CD4-positive, alpha-beta T cell treated with Interleukin-1 beta for 1 hour (primary cell): ENCODE data around the gene ZBTB32.
"Not testable (repeated sequence)": the region's sequence is repeated elsewhere in the genome, so short reads cannot be mapped to it uniquely, and the experiment has no call there.

Source experiments
- DNase-seq, 2 donors: peaks; one replicate each; pipeline ENCODE4 v3.0.0-alpha.2; 2020 to 2022

The ZBTB32 gene, protein sequence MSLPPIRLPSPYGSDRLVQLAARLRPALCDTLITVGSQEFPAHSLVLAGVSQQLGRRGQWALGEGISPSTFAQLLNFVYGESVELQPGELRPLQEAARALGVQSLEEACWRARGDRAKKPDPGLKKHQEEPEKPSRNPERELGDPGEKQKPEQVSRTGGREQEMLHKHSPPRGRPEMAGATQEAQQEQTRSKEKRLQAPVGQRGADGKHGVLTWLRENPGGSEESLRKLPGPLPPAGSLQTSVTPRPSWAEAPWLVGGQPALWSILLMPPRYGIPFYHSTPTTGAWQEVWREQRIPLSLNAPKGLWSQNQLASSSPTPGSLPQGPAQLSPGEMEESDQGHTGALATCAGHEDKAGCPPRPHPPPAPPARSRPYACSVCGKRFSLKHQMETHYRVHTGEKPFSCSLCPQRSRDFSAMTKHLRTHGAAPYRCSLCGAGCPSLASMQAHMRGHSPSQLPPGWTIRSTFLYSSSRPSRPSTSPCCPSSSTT

DNA sequence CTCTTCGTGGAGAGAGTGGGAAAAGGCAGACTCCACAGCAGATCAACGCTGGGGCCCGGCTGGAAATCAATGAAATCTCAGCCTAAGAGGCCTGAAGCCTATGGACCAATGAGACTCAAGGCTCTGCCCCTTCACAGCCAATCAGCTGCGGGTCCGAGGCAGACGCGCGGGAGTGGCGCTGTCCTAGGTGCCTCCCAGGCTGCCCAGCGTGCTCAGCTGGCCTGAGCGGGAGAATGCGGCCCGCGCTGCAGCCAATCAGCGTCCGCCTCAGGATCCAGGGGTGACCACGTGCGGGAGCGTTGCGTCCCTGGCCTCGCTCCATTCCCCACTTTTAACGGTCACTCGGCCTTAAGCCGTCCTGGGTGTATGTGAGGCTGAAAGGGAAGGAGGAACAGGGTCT is at the start of gene ZBTB32:
TSS of gene ZBTB32 (plus strand) at position 341 of the 400 bp plus-strand sequence. CDS start 10,069 bp downstream, outside the sequence.
- no peak for DNase-seq

DNA sequence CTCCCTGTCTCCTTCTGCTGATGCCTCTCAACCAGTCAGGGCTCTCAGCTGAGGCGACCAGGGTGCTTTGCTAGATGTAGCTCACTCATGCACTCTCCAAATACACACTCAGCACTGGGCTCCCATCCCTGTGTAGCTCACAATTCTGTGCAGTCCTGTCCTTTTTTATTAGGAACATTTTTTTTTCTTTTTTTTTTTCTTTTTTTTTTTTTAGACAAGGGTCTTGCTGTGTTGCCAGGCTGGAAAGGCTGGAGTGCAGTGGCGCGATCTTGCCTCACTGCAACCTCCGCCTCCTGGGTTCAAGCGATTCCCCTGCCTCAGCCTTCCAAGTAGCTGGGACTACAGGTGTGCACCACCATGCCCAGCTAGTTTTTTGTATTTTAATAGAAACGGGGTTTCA is 49.5 kb upstream of the ZBTB32 start:
- DNase-seq = not testable (repeated sequence)

DNA sequence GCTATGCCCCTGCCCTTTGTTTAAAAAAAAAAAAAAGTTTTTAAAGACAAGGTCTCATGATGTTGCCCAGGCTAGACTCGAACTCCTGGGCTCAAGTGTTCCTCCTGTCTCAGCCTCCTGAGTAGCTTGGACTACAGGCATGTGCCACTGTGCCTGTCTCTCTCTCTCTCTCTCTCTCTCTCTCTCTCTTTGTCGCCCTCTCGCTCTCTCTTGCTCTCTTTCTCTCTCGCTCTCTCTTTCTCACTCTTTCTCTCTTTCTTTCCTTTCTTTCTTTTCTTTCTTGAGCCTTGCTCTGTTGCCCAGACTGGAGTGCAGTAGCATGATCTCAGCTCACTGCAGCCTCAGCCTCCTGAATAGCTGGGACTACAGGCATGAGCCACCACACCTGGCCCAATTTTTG is 48.8 kb upstream of the ZBTB32 start:
- DNase-seq = no peak

DNA sequence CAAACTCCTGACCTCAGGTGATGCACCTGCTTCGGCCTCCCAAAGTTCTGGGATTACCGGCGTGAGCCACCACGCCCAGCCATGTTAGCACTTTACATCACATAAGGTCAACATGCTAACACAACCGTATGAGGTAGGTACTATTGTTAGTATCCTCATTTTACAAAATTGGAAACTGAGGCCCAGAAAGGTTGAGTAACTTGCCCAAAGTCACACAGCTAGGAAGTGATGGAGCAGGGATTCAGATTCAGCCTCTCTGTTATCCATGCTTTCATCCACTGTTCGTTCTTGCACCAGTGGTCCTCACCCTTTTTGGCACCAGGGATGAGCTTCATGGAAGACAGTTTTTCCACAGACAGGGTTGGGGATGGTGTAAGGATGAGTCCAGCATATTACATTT is 47.7 kb upstream of the ZBTB32 start:
- DNase-seq = no peak

DNA sequence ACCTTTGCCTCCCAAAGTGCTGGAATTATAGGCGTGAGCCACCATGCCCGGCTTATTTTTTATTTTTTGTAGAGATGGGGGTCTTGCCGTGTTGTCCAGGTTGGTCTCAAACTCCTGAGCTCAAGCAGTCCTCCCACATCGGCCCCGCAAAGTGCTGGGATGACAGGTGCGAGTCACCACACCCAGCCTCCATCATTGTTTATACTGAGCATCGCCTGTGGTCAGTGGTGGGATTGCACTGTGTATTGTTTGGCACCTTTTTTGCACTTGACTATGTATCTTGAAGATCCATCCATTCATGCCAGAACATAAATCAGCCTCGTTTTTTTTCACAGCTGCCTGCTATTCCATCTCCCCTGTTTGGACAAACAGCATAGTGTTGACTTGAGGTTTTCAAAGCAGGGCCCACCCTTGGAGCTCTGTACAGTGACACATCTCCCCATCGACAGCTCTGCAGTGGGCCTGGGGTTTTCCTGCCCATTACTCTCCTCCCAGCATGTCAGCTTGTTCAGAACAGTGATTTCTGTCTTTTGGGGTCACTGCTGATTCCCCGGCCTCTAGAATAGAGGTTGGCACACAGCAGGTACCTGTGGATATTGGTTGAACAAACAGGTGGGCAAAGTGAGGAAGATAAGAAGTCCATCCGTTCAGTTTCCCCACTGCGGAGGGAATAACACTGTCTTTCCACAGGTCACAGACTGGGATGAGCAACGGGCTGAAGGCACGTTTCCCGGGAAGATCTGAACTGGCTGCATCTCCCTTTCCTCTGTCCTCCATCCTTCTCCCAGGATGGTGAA is 46.3 kb upstream of the ZBTB32 start:
- no peak for DNase-seq

DNA sequence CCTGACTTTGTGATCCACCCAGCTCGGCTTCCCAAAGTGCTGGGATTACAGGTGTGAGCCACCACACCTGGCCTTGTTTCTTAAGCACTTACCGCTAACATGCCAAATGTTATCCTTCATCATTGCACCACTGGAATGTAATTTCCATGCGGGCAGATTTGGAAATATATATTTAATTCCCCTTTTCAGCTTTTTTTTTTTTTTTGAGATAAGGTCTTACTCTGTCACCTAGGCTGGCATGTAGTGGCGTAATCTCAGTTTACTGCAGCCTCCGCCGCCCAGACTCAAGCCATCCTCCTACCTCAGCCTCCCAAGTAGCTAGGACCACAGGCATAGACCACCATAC is 42.4 kb upstream of the ZBTB32 start:
- no peak for DNase-seq

DNA sequence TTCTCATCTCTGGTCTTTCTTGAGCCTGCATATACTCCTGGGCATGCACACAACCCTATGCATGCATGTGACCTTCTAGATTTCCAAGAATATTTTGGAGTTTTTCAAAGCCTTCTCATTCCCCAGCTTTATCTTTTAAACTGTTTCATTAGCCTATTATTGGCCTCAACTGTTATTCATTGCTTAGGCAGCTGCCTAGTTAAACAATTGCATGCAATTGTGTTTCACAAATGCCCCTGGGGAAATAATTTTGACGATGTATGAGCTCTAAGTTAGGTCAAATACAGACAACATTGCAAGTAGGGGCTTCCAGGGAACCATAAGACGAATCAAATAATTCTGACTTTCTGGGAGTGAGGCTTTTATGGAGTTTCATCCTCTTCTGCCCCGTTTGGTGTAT is 40.4 kb upstream of the ZBTB32 start:
- no peak for DNase-seq

DNA sequence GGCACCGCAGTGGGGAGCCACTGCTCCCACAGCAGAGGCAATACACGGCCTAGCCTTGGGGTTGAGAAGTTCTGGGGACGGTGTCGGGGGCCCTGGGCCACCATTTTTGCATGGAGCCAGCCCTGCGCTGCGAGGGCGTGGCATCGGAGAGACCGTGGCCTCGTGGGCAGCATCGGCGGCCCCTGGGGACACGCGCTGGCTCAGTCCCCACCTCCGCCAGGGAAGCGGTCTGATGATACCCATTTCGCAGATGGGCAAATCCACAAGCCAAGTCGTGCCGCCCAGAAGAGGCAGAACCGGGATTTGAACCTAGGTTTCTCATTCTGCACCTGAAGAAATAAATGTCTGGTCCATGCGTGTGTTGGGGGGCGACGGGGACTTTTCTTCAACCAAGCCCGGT is 39.2 kb upstream of the ZBTB32 start:
- no peak for DNase-seq

DNA sequence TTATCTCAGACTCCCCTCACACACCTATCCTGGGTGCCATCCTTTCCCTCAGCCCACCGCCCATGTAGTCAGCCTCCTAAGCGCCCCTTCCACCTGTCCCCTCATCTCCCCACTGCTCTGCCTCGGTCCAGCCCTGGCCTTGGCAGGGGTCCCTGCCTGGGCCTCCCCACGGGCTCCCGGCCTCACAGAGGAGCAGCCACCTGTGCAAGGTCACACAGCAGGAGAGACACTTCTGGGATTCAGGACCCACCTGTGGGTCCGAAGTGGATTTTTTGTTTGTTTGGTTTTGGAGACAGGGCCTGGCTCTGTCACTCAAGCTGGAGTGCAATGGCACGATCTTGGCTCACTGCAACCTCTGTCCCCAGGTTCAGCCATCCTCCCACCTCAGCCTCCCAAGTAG is 38.8 kb upstream of the ZBTB32 start:
- no peak for DNase-seq

DNA sequence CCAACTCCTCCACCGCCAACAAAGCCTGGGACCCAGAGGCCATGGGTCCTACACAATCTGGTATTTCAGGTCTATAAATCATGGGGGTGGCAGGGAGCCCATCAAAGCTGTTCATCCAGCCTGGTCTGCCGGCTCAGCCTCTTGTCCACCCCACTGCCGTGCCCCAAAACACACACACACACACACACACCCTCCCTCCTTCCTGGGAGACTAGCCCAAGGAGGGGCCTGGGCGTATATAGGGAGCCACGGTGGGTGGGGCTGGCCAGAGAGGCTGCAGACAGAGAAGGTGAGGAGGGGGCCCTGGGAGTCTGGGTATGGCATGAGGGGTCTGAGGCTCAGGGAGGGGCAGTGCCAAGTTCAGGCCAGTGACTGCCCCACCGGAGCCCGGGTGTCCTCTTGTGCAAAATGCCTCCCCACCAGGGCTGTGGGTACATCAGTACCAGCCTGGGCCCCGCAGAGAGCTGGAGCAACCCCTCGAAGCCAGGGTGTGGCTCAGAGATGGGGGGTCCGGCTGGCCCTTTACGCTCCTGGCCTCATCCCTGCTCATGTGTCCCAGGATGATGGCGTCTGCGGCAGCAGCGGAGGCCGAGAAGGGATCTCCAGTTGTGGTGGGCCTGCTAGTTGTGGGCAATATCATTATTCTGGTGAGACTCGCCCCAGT is 38.0 kb upstream of the ZBTB32 start, which contains the start of gene UPK1A:
TSS of gene UPK1A (plus strand) at position 267 of the 663 bp plus-strand sequence. CDS start at position 563, 296 bp downstream.
- DNase-seq = no peak

DNA sequence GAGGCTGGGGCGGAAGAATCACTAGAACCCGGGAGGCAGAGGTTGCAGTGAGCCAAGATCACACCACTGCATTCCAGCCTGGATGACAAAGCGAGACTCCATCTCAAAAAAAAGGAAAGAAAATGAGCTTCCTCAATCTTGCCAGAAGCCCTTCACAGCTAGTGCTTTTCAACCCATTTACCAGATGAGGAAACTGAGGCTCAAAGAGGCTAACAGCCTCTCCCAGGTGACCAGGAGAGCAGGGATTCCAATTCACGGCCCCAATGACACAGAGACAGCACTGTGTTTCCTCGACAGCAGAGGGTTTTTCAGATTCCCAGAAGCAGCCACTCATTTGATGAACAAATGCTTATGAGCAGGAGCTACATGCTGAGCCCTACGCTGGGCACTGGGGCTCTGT is 34.8 kb upstream of the ZBTB32 start:
- DNase-seq = no peak

DNA sequence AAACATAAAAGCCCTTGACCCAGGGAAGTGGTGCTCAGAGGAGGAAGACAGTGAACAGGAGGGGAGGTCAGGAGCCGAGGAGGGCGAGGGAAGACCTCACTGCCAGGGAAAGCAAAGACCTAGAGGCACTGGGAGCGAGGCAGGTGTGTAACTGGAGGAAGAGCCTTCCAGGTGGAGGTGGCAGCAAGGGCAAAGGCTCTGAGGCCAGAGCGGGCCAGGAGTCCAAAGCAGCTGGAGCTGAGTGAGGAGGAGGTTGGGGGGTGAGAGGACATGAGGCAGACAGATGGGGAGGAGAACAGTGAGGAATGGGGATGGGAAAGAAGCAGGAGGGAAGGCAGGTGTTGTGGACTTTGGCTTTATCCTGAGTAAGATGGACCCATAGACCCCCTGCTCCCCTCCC is 34.4 kb upstream of the ZBTB32 start:
- no peak for DNase-seq

DNA sequence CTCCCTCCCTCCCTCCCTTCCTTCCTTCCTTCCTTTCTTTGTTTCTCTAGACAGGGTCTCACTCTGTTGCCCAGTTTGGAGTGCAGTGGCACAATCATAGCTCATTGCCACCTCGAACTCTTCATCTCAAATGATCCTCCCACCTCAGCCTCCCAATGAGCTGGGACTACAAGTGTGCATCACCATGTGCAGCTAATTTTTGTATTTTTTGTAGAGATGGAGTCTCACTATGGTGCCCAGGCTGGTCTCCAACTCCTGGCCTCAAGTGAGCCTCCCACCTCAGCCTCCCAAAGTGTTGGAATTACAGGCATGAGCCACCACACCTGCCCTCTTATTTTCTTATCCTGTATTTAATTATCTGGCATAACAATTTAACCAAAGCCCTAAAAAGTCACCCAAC is 33.7 kb upstream of the ZBTB32 start:
- DNase-seq = no peak

DNA sequence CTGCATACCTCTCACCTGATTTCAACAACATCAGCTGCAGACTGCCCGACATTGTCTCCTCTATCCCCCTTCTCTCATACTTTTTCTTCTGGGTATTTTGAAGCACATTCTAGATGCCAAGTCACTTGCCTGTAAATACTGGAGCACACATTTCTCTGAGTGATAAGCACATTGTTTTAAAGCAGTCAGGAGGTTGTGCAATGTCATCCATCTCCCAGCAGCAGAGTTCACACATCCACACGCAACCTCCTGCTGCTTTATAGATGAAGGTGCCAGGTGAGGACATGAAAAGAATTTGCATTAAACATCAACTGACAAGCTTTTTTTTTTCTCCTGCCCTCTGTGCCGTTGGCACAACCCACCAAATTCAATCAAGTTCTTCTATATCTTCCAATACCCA is 32.5 kb upstream of the ZBTB32 start:
- no peak for DNase-seq

DNA sequence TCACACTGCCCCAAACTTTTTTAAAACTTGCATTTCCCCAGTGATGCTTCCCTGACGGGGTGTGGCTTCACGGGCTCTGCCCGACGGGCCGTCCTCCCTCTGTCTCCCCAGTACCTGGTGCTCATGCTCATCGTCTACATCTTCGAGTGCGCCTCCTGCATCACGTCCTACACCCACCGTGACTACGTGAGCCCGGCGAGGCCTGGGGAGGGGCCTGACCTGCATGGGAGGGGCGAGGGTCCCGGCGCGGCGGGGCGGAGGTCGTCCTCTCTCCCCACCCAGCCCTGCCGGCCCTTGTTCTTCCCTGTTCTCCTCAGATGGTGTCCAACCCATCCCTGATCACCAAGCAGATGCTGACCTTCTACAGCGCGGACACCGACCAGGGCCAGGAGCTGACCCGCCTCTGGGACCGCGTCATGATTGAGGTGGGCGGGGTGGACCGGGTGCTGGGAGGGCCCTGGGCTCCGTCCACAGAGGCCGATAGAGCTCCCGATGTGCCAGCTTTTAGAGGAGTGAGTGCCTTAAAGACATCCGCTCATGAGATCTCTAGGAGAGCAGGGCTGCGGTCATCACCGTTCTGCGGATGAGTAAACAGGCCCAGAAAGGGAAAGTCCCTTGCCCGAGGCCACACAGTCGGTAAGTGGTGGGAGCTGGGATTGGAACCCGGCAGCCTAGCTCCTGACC is 31.1 kb upstream of the ZBTB32 start:
- DNase-seq = peak; percentile 19 to 41

DNA sequence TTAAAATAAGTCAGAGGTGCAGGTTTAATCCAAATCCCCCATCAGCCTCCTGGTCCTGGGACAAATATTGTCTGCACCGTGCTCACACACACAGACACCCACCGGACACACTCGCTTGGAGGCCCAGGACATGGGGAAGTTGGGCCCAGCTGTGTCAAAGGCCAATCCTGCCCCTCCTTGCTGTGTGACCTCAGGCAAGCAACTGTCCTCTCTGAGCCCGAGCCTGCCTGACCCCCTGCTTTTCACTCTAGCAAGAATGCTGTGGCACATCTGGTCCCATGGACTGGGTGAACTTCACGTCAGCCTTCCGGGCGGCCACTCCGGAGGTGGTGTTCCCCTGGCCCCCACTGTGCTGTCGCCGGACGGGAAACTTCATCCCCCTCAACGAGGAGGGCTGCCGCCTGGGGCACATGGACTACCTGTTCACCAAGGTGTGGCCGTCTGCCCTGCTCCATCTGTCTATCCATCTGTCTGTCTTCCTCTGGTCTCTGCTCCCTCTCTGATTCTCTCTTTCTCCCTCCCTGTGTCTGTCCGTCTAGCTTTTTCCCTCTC is 28.7 kb upstream of the ZBTB32 start:
- DNase-seq = no peak

DNA sequence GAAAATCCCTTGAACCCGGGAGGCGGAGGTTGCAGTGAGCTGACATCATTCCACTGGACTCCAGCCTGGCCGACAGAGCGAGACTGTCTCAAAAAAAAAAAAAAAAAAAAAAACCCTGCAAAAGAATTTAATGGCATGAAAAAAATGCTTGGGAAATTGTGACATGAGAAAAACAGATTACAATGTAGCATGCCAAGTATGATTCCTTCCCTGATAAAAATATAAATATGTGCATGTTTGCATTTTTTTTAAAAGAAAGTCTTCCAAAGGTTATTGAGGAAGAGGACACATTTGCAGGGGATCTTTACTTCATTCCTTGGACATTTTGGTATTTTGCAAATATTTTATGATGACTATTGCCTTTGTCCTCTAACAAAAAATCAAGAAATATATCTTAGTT is 14.5 kb upstream of the ZBTB32 start:
- DNase-seq = no peak

DNA sequence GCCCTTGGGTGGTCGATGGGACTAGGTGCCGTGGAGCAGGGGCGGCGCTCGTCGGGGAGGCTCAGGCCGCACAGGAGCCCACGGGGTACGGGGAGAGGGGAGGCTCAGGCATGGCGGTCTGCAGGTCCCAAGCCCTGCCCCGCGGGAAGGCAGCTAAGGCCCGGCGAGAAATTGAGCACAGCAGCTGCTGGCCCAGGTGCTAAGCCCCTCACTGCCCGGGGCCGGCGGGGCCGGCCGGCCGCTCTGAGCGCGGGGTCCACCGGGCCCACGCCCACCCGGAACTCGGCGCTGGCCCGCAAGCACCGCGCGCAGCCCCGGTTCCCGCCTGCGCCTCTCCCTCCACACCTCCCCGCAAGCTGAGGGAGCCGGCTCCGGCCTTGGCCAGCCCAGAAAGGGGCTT is 13.3 kb upstream of the ZBTB32 start:
- DNase-seq = not testable (repeated sequence)

DNA sequence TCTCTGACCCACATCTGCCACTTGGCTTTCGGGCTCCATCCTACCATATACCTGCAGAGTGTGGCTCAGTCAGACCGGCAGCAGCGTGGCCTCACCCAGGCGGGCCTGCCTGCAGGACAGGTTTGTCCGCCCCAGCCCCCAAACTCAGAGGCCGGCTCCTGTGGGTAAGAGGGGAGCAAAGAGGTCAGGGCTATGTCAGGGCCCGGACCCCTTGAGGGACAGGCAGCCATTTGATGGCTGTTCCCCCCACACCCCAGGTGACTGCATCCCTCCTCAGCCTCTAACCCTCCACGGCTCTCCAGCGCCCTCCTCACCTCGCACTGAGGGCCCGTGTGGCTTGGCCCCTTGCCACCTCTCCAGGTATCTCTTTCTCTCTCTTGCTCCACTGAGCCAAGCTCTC is 12.3 kb upstream of the ZBTB32 start:
- no peak for DNase-seq

DNA sequence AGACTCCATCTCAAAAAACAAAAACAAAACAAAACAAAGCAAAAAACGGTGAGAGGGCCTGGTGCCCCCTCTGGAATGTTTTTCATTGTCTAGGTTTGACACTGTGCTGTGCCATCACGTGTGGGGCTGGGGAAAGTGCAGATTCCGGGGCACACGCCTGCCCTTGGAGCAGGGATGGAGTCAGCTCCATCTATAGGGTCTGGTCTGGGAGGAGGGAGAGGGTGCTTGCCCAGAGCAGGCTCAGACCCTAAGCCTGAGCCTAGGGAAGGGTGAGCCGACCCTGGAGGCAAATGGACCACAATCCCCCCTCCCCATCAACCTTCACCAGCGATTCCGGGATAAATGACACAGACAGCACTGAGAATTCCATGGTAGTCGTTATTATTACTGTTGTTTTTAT is 10.9 kb upstream of the ZBTB32 start:
- no peak for DNase-seq

DNA sequence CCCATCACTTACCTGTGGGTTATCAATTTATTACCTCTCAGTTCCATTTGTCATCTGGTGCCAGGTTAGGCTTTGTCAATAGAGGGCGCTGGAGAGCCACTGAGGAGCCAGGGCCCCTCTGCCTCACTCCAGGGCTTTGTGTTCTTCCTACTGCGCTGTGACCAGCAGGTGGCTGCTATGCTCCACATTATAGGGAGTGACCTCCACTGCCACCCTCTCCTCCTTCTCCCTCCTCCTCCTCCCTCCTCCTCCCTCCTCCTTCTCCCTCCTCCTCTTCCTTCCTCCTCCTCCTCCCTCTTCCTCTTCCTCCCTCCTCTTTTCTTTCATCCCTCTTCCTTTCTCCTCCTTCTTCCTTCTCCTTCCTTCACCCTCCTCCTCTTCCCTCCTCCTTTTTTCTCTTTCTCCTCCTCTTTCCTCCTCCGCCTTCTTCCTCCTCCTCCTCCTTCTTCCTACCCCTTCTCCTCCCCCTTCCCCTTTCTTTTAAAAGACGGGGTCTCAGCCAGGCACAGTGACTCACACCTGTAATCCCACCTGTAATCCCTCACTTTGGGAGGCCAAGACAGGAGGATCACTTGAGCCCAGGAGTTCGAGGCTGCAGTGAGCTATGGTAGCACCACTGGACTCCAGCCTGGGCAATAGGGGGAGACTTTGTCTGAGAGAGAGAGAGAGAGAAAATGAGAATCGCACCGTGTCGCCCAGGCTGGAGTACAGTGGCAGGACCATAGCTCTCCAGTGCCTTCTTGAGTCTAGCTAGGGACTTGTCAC is 10.3 kb upstream of the ZBTB32 start:
- DNase-seq = peak; percentile 90 to 94

DNA sequence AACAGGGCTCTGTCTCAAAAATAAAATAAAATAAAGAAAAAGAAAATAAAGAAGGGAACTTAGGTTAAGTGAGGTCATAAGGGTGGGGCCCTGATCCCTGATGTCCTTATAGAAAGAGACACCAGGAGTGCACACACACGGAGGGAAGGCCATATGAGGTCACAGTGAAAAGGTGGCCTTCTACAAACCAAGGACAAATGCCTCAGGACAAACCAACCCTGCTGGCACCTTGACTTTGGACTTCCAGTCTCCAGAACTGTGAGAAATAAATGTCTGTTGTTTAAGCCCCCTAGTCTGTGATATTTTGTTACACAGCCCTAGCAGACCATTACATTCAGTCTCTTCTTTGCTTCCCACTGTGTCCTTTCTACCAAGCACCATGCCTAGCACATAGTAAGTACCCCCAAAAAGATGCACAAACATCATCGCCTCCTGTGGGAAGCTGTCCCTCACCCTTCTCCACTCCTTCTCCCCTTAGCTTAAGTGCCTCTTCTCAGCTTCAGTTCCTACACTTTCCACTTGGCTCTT is 8.4 kb upstream of the ZBTB32 start:
- DNase-seq = no peak
